Measurements from ENCODE around the gene KAT8. TPM values are rescaled to one million over a fixed set of nuclear protein-coding genes. Genes with fewer than 3 reads are reported as not detected.

The KAT8 gene
- total and polyA plus RNA-seq, 10 of the 15 experiments (the other 5 are each of a cell fraction or from before 2014, with no cell fraction given), result 5.5 to 55.8 (median 39.6) TPM

DNA sequence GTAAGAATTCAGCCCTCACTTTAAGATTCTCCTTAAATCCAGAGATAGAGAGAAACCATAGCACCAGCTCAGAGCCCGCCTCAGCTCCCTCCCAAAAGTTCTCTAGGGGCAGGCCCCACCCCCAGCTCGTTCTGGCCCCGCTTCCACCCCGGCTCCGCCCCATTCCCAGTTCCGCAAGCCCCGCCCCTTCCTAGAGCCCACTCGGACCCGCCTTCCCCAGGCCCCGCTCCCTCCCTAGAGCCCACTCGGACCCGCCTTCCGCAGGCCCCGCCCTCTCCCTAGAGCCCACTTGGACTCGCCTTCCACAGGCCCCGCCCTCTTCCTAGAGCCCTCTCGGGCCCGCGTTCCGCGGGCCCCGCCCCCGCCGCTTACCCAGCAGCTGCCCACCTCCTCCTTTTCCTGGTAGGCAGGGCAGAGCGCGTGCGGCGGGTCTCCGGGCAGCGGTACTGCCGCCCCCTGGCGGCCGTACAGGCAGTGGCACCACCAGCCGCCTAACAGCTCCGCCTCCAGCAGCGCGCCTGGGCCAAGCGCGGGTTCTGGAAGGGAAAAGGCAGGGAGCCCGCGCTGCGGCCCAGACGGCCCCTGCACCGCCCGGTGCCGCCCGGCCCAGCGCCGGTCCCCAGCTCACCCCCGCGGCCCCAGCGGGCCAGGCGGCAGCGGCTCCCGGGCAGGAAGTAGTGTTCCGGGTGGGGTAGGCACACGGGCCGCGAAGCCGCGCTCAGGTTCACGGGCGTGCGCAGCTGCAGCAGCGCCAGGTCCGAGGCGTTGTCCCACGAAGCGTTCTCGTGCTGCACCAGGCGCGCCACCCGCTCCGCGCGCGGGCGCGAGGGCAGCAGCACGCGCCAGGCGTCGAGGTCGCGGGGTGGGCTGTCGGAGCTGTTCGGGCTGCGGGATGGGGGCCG, 24.9 kb downstream of the KAT8 start:
- Histone ChIP-seq H3K4me1 (ENCODE audit: control insufficient read depth, insufficient read depth, low read length) (peaks cover 9% of the 10 kb centered on the region), H3K36me3 (ENCODE audit: control insufficient read depth in 2 of 2, insufficient read depth in 2 of 2, low read length in 1 of 2) (no peaks in the 10 kb centered on the region), H3K79me2 (ENCODE audit: control insufficient read depth, insufficient read depth, low read length) (no peaks in the 10 kb centered on the region), H3K4me3 (peak overlapping the region; percentile 63; the same call in 1 of the 2 replicates), H2AFZ (ENCODE audit: control insufficient read depth, low read depth, low read length) (peak overlapping the region; percentile 84), H3K4me2 (ENCODE audit: control insufficient read depth, insufficient read depth) (peak overlapping the region; percentile 89), H3K27ac (ENCODE audit: control insufficient read depth, insufficient read depth) (peak overlapping the region; percentile 55), H4K20me1 (ENCODE audit: control insufficient read depth, insufficient read depth) (peaks cover 3% of the 10 kb centered on the region; the same call in 1 of the 2 replicates), H3K9me3 (replicated peaks; ENCODE audit: control insufficient read depth, insufficient read depth, low read length) (no peaks in the 10 kb centered on the region), H3K27me3 (replicated peaks in 1 of 2; ENCODE audit: control insufficient read depth in 2 of 2, insufficient read depth in 2 of 2, low read length in 1 of 2) (no peaks in the 10 kb centered on the region), H3K9ac (ENCODE audit: control insufficient read depth, insufficient read depth, low read length) (peak overlapping the region; percentile 65)
- BruUV-seq (replicated peaks), result no TSS peak
- in situ Hi-C loops (cut with MboI) (loop anchor here (10.0 kb wide), 1 partner anchor 732 kb away; the partner anchor contains the start of gene ZNF267), intact Hi-C loops (cut with micrococcal nuclease; ENCODE audit: unreplicated experiment) (loop anchor here (1.0 to 5.0 kb wide), 5 partner anchors 35 to 190 kb away; partner anchors contain the start of genes BCKDK, ZNF646 and ZNF668)
- CTCF ChIA-PET, result interaction anchor here (0.6 to 3.1 kb wide), 51 partner anchors 9 to 735 kb away, joined by 3 to 23 read pairs (median 4); partner anchors contain the start of genes BCKDK, FUS, HSD3B7 and KAT8
- DNase-seq (ENCODE audit: low read depth, low spot score) (peak; percentile 89), ATAC-seq (peak; percentile 95), FAIRE-seq (peak; percentile 94)
- RAD21 ChIA-PET (ENCODE audit: unreplicated experiment), result interaction anchor here (0.6 to 3.3 kb wide), 44 partner anchors 10 to 735 kb away, joined by 3 to 48 read pairs (median 4); partner anchors contain the start of genes ARMC5, BCKDK, FUS and HSD3B7
- WGBS (ENCODE audit: insufficient coverage, insufficient replicate concordance, low lambda C conversion rate, missing lambda C conversion rate), result 10% methylated on average over 62 of the region's 89 CpGs
- POLR2A ChIA-PET, result interaction anchor here (0.5 to 2.1 kb wide), 23 partner anchors 15 to 778 kb away, joined by 3 to 24 read pairs (median 4); partner anchors contain the start of genes BCKDK, FUS, KAT8 and PYCARD
- SMC1A ChIA-PET (ENCODE audit: uncharacterized antibody, unreplicated experiment), result interaction anchor here (0.8 to 1.7 kb wide), 24 partner anchors 8 to 731 kb away, joined by 3 to 12 read pairs (median 4); partner anchors contain the start of genes ARMC5, FUS, HSD3B7 and KAT8
- TF ChIP-seq NR2C1 (IDR thresholded peaks at IDR 0.05), result peak; percentile 39; the same call in 1 of the 2 replicates
- TF ChIP-seq RB1 (IDR thresholded peaks at IDR 0.05; ENCODE audit: borderline replicate concordance), result peak; percentile 94
- TF ChIP-seq POLR2AphosphoS2 (IDR thresholded peaks at IDR 0.05; ENCODE audit: low read depth, low read length), result no peak
- TF ChIP-seq NR2F1 (conservative IDR thresholded peaks at IDR 0.05), result peak; percentile 68
- TF ChIP-seq CBX5 (IDR thresholded peaks at IDR 0.05; ENCODE audit: low read depth), result no peak
- TF ChIP-seq SPI1 (IDR thresholded peaks at IDR 0.05; ENCODE audit: borderline replicate concordance, insufficient read depth, low read depth, low read length), result peak; percentile 56; the same call in 1 of the 2 replicates
- TF ChIP-seq ZNF207 (IDR thresholded peaks at IDR 0.05; ENCODE audit: borderline replicate concordance), result peak; percentile 88
- TF ChIP-seq, protein P1, sequence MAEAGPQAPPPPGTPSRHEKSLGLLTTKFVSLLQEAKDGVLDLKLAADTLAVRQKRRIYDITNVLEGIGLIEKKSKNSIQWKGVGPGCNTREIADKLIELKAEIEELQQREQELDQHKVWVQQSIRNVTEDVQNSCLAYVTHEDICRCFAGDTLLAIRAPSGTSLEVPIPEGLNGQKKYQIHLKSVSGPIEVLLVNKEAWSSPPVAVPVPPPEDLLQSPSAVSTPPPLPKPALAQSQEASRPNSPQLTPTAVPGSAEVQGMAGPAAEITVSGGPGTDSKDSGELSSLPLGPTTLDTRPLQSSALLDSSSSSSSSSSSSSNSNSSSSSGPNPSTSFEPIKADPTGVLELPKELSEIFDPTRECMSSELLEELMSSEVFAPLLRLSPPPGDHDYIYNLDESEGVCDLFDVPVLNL (IDR thresholded peaks at IDR 0.05; ENCODE audit: low read depth, low read length), result 0 out of 2 replicates have a peak, but pooled peaks have one; percentile 45
- peak; percentile 14; the same call in 1 of the 2 replicates for TF ChIP-seq JUND (IDR thresholded peaks at IDR 0.05; ENCODE audit: low read depth, low read length)
- peak; percentile 34 for TF ChIP-seq HDAC6 (IDR thresholded peaks at IDR 0.05; ENCODE audit: unreplicated experiment)
- TF ChIP-seq BACH1 (IDR thresholded peaks at IDR 0.05; ENCODE audit: borderline replicate concordance), result peak; percentile 68
- peak; percentile 41; the same call in 1 of the 2 replicates for TF ChIP-seq TCF12 (IDR thresholded peaks at IDR 0.05; ENCODE audit: low read depth, low read length)
- 0 out of 2 replicates have a peak, but pooled peaks have one; percentile 15 for TF ChIP-seq ZNF24 (IDR thresholded peaks at IDR 0.05)
- TF ChIP-seq LARP7 (IDR thresholded peaks at IDR 0.05), result peak; percentile 99
- TF ChIP-seq, protein P2, sequence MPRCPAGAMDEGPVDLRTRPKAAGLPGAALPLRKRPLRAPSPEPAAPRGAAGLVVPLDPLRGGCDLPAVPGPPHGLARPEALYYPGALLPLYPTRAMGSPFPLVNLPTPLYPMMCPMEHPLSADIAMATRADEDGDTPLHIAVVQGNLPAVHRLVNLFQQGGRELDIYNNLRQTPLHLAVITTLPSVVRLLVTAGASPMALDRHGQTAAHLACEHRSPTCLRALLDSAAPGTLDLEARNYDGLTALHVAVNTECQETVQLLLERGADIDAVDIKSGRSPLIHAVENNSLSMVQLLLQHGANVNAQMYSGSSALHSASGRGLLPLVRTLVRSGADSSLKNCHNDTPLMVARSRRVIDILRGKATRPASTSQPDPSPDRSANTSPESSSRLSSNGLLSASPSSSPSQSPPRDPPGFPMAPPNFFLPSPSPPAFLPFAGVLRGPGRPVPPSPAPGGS (IDR thresholded peaks at IDR 0.05; ENCODE audit: borderline replicate concordance, insufficient read depth, low read depth, low read length, poor library complexity, severe bottlenecking), result peak; percentile 81
- peak; percentile 36; the same call in 1 of the 2 replicates for TF ChIP-seq POLR2A (IDR thresholded peaks at IDR 0.05; ENCODE audit: low read depth, low read length)
- TF ChIP-seq SMARCA5 (IDR thresholded peaks at IDR 0.05), result peak; percentile 77; the same call in 1 of the 2 replicates
- peak; percentile 74 for TF ChIP-seq SMC3 (IDR thresholded peaks at IDR 0.05; ENCODE audit: borderline replicate concordance, low read length)
- peak; percentile 39; the same call in 1 of the 2 replicates for TF ChIP-seq CREM (IDR thresholded peaks at IDR 0.05; ENCODE audit: low read depth)

All from GM12878 (cell line).